PC-9 (cell line): ENCODE results near the gene DDAH1. TPM values are rescaled to one million over a fixed set of nuclear protein-coding genes. Genes with fewer than 3 reads are reported as not detected.
"Not testable (repeated sequence)": the region's sequence is repeated elsewhere in the genome, so short reads cannot be mapped to it uniquely, and the experiment has no call there.

ENCODE experiments used
- BruUV-seq: library from RNA; stranded (reverse); fragments of 400-500 nt; replicated peaks from 2 replicates; lab custom pipeline; 2021; lab: Mats Ljungman, UMichigan
- CTCF ChIA-PET: fragments of 300-600 bp; sonication (Branson Sonifier 250); formaldehyde crosslinking; loops from one replicate; lab custom pipeline; 2022; ENCODE audit warnings: antibody characterized with exemption; lab: Charles Lee
- POLR2A ChIA-PET: fragments of 300-600 bp; sonication (Branson Sonifier 250); formaldehyde crosslinking; loops from one replicate; lab custom pipeline; 2022; ENCODE audit warnings: antibody characterized with exemption; ENCODE audit not compliant: unreplicated experiment; lab: Charles Lee
- DNase-seq, 2 experiments: peaks; one replicate each; pipeline versions ENCODE4 v3.0.0 to v3.0.0-alpha.2; 2015 to 2022; ENCODE audit warnings: mixed read lengths in 1 of 2
- H2AFZ ChIP-seq: fragments of 200-600 bp; sonication (generic); 2 replicates; pipeline ENCODE4 v1.8.1; 2017; ENCODE audit warnings: antibody characterized with exemption
- H3F3A ChIP-seq: fragments of 200-600 bp; sonication (generic); 2 replicates; pipeline ENCODE4 v1.8.1; 2017; ENCODE audit warnings: antibody characterized with exemption, mild to moderate bottlenecking, low read depth; ENCODE audit not compliant: insufficient read depth
- H3K27ac ChIP-seq: fragments of 200-600 bp; sonication (generic); 2 replicates; pipeline ENCODE4 v1.6.1; 2016; ENCODE audit warnings: mixed run types
- H3K27me3 ChIP-seq: fragments of 200-600 bp; sonication (generic); 2 replicates; pipeline ENCODE4 v1.6.1; 2016; ENCODE audit warnings: low read depth, mixed run types; ENCODE audit not compliant: insufficient read depth
- H3K36me3 ChIP-seq: fragments of 200-600 bp; sonication (generic); 2 replicates; pipeline ENCODE4 v1.6.1; 2016; ENCODE audit warnings: low read depth, mixed run types
- H3K4me1 ChIP-seq: fragments of 200-600 bp; sonication (generic); replicated peaks from 2 replicates; pipeline ENCODE4 v1.6.1; 2016; ENCODE audit warnings: mixed run types; ENCODE audit not compliant: insufficient read depth
- H3K4me2 ChIP-seq: fragments of 200-600 bp; sonication (generic); 2 replicates; pipeline ENCODE4 v1.6.1; 2017; ENCODE audit warnings: mixed run types
- H3K4me3 ChIP-seq: fragments of 200-600 bp; sonication (generic); 2 replicates; pipeline ENCODE4 v1.6.1; 2016; ENCODE audit warnings: mixed run types
- H3K79me2 ChIP-seq: fragments of 200-600 bp; sonication (generic); 2 replicates; pipeline ENCODE4 v1.6.1; 2017; ENCODE audit warnings: low read depth, mixed run types
- H3K9me2 ChIP-seq: fragments of 200-600 bp; sonication (generic); 2 replicates; pipeline ENCODE4 v1.8.1; 2017; ENCODE audit warnings: mild to moderate bottlenecking; ENCODE audit not compliant: insufficient read depth
- H3K9me3 ChIP-seq: fragments of 200-600 bp; sonication (generic); 2 replicates; pipeline ENCODE4 v1.8.1; 2016; ENCODE audit warnings: low read depth; ENCODE audit not compliant: insufficient read depth
- H4K20me1 ChIP-seq: fragments of 200-600 bp; sonication (generic); 2 replicates; pipeline ENCODE4 v1.8.1; 2017; ENCODE audit not compliant: insufficient read depth
- EZH2 ChIP-seq: fragments of 200-600 bp; sonication (generic); IDR thresholded peaks from 2 replicates; pipeline ENCODE4 v1.8.0; 2017; ENCODE audit warnings: antibody characterized with exemption, low read depth
- intact Hi-C: fragments of 100-400 bp; cut with micrococcal nuclease; formaldehyde crosslinking; loops from one replicate; pipeline ENCODE4 v1.10.0; 2022; ENCODE audit not compliant: unreplicated experiment
- total RNA-seq: library from RNA; stranded (reverse); gene quantifications from 2 replicates; pipeline ENCODE4 v1.2.3, GENCODE V29; 2021
- TF ChIP-seq, protein P1 (sequence below): fragments of 200-600 bp; sonication (generic); conservative IDR thresholded peaks from 2 replicates; pipeline ENCODE4 v1.6.1; 2017; ENCODE audit warnings: mixed run types, antibody characterized with exemption, mild to moderate bottlenecking, moderate library complexity

Gene DDAH1
- total RNA-seq, 1 experiment from 2014 or later, result 31.9 TPM

DNA sequence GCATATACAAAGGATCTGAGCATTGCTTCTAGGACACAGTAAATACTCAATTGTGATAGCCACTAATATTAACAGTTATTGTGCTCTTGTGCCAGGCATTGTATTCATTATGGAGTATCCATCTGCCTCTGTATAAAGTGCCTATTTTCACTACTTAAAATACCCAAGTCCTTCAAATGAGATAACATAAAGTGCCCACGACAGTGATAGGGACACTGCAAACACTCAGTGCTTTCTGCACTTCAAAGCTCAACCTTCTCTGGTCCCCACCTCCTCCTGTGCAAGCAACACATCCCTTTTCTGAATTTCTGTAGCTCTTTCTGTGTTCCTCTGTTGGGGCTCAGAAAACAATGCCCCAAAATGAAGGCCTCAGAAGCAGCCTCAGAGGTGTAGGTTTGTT is 6.6 kb upstream of the DDAH1 start:
- BruUV-seq, result no TSS peak
- ChIA-PET POLR2A (no interaction called here), CTCF (interaction anchor here (0.6 kb wide), 1 partner anchor 345 kb away, joined by 4 read pairs; no protein-coding TSS in a partner anchor)
- no peaks in the 10 kb centered on the region for H3K79me2 ChIP-seq
- H3K4me3 ChIP-seq, result no peak overlapping the region
- H3K4me2 ChIP-seq, result no peak overlapping the region
- peaks cover 3% of the 10 kb centered on the region; the same call in 1 of the 2 replicates for H3K9me2 ChIP-seq
- peaks cover 13% of the 10 kb centered on the region for H3K4me1 ChIP-seq
- intact Hi-C loops, result no loop called here
- H3K36me3 ChIP-seq, result no peaks in the 10 kb centered on the region
- peaks cover 7% of the 10 kb centered on the region for H3F3A ChIP-seq
- no peaks in the 10 kb centered on the region for H3K27me3 ChIP-seq
- H3K27ac ChIP-seq, result no peak overlapping the region
- H4K20me1 ChIP-seq, result no peaks in the 10 kb centered on the region
- peaks cover 5% of the 10 kb centered on the region; the same call in 1 of the 2 replicates for H3K9me3 ChIP-seq
- DNase-seq, result no peak
- no peak overlapping the region for H2AFZ ChIP-seq
- TF ChIP-seq, protein P1, sequence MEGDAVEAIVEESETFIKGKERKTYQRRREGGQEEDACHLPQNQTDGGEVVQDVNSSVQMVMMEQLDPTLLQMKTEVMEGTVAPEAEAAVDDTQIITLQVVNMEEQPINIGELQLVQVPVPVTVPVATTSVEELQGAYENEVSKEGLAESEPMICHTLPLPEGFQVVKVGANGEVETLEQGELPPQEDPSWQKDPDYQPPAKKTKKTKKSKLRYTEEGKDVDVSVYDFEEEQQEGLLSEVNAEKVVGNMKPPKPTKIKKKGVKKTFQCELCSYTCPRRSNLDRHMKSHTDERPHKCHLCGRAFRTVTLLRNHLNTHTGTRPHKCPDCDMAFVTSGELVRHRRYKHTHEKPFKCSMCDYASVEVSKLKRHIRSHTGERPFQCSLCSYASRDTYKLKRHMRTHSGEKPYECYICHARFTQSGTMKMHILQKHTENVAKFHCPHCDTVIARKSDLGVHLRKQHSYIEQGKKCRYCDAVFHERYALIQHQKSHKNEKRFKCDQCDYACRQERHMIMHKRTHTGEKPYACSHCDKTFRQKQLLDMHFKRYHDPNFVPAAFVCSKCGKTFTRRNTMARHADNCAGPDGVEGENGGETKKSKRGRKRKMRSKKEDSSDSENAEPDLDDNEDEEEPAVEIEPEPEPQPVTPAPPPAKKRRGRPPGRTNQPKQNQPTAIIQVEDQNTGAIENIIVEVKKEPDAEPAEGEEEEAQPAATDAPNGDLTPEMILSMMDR, result no peak
- no peak for TF ChIP-seq EZH2

GRCh38 chr1:85470130-85470529 is 5.2 kb upstream of the DDAH1 start:
- CTCF ChIA-PET, H3K27me3 ChIP-seq, intact Hi-C loops, DNase-seq, H3K4me2 ChIP-seq, H3K36me3 ChIP-seq, H3K9me2 ChIP-seq, H2AFZ ChIP-seq, BruUV-seq, POLR2A ChIA-PET, H3K9me3 ChIP-seq, H3F3A ChIP-seq, H3K27ac ChIP-seq, H4K20me1 ChIP-seq, H3K4me3 ChIP-seq, H3K79me2 ChIP-seq: not testable (repeated sequence)
- H3K4me1 ChIP-seq, result peaks cover 22% of the 10 kb centered on the region

DNA sequence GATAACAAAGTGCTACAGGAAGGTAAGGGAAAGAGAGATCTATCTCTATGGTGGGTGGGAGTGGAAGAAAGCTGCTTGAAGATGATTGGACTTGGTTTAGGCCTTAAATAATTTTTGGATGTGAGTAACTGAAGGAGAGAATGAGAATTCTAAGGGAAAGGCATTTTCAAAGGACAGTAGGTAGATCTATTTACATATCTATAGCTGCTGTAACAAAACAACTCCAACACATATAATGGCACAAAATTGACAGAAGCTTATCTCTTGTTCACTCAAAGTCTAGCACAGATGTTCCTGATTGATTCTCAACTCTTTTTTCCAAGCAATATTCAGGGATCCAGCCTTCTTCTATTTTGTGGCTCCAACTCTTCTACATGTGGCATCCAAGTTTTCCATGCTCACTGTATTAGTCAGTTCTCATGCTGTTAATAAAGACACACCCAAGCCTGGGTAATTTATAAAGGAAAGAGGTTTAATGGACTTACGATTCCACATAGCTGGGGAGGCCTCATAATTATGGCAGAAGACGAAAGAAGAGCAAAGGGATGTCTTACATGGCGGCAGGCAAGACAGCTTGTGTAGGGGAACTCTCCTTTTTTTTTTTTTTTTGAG is 3.1 kb upstream of the DDAH1 start:
- no peak overlapping the region for H3K27ac ChIP-seq
- CTCF ChIA-PET, result no interaction called here
- no peak for DNase-seq
- TF ChIP-seq, protein P1, result no peak
- TF ChIP-seq EZH2, result no peak
- no TSS peak for BruUV-seq
- POLR2A ChIA-PET, result no interaction called here
- no peaks in the 10 kb centered on the region for H3K36me3 ChIP-seq
- no peaks in the 10 kb centered on the region for H3K27me3 ChIP-seq
- peaks cover 26% of the 10 kb centered on the region for H3K79me2 ChIP-seq
- intact Hi-C loops, result no loop called here
- no peaks in the 10 kb centered on the region for H3K9me3 ChIP-seq
- H3K9me2 ChIP-seq, result no peaks in the 10 kb centered on the region
- peaks cover 3% of the 10 kb centered on the region; the same call in 1 of the 2 replicates for H3F3A ChIP-seq
- no peak overlapping the region for H3K4me2 ChIP-seq
- H2AFZ ChIP-seq, result no peak overlapping the region
- peaks cover 19% of the 10 kb centered on the region for H3K4me1 ChIP-seq
- no peak overlapping the region for H3K4me3 ChIP-seq
- H4K20me1 ChIP-seq, result no peaks in the 10 kb centered on the region

- Histone ChIP-seq H3K27ac (no peak overlapping the region), H3F3A (peaks cover 3% of the 10 kb centered on the region; the same call in 1 of the 2 replicates), H3K36me3 (no peaks in the 10 kb centered on the region), H3K4me3 (no peak overlapping the region), H3K9me2 (no peaks in the 10 kb centered on the region), H3K9me3 (no peaks in the 10 kb centered on the region), H3K79me2 (peaks cover 36% of the 10 kb centered on the region), H3K4me2 (no peak overlapping the region), H3K27me3 (no peaks in the 10 kb centered on the region), H3K4me1 (peaks cover 20% of the 10 kb centered on the region), H2AFZ (no peak overlapping the region), H4K20me1 (no peaks in the 10 kb centered on the region)
- BruUV-seq, result no TSS peak
- intact Hi-C loops, result no loop called here
- ChIA-PET POLR2A (no interaction called here), CTCF (no interaction called here)
- no peak for DNase-seq
- TF ChIP-seq EZH2, result no peak
- TF ChIP-seq, protein P1, result no peak
Measured at GRCh38 chr1:85467036-85467435, 2.1 kb upstream of the DDAH1 start.
